HUES64 (cell line): ENCODE results near the gene GUK1.

Experiments
- H3K27ac ChIP-seq: 2 replicates; pipeline ENCODE4 v1.7.0; 2013; ENCODE audit warnings: low read depth, low read length, inconsistent platforms
- H3K27me3 ChIP-seq: 2 replicates; pipeline ENCODE4 v1.6.1; 2013; ENCODE audit warnings: mild to moderate bottlenecking, low read length; ENCODE audit not compliant: insufficient read depth
- H3K36me3 ChIP-seq: 2 replicates; pipeline ENCODE4 v1.6.1; 2013; ENCODE audit warnings: mild to moderate bottlenecking, low read length; ENCODE audit not compliant: insufficient read depth
- H3K4me1 ChIP-seq: 2 replicates; pipeline ENCODE4 v1.6.1; 2013; ENCODE audit warnings: mild to moderate bottlenecking, low read length, moderate library complexity; ENCODE audit not compliant: insufficient read depth
- H3K4me3 ChIP-seq: 2 replicates; pipeline ENCODE4 v1.5.1; 2013; ENCODE audit warnings: mild to moderate bottlenecking, low read length, moderate library complexity
- H3K9ac ChIP-seq: 2 replicates; pipeline ENCODE4 v1.6.1; 2013; ENCODE audit warnings: mild to moderate bottlenecking, low read depth, low read length
- H3K9me3 ChIP-seq: 2 replicates; pipeline ENCODE4 v1.6.1; 2013; ENCODE audit warnings: low read depth, low read length; ENCODE audit not compliant: insufficient read depth
- WGBS: fragments of 150-250, 120-280 bp; methylation state at CpG from one replicate; pipeline ENCODE4 v1.1.7; 2013; ENCODE audit warnings: missing lambda C conversion rate; 5-methylcytosine and 5-hydroxymethylcytosine counted together

Gene GUK1

GRCh38 chr1:228158151-228159007, 18.3 kb downstream of the GUK1 start:
- Histone ChIP-seq H3K9me3 (no peaks in the 10 kb centered on the region), H3K36me3 (no peaks in the 10 kb centered on the region), H3K4me3 (no peak overlapping the region), H3K9ac (no peak overlapping the region), H3K27me3 (peaks cover 15% of the 10 kb centered on the region), H3K27ac (no peak overlapping the region), H3K4me1 (0 out of 2 replicates have a peak, but pooled peaks cover 8% of the 10 kb centered on the region)
- 95% methylated on average over 98 of the region's 98 CpGs for WGBS

DNA sequence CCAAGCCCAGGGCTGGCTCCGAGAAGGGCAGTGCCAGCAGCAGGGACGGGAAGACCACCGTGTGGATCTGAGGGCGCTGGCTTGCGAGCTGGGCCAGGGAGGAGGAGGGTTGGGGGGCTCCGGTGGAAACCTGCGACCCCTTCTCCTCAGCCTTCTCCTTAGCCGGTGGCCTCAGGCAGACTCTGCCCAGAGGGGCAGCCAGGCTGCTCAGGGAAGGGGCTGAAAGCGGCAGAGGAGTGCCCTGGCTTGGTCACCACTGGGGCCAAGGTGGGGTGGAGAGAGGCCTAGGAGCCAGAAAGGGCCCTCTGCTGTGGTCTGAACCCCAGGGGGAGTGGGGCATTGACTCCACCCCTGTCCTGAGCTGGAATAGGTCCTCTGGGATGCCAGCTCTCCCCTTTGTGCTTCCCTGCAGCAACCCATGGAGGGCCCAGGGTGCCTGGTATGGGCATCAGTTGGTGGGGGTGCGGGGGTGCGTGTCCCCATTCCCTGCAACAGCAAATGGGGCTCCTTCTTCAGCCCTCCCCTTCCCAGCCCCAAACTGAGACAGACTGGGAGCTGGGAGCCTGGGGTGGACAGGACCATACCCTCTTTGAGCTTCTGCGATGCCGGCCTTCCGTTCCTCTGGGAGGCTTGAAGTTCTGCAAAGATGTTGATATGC, 19.1 kb downstream of the GUK1 start:
- Histone ChIP-seq H3K9ac (no peak overlapping the region), H3K4me3 (no peak overlapping the region)

GRCh38 chr1:228160201-228160761, 20.2 kb downstream of the GUK1 start:
- peaks cover 15% of the 10 kb centered on the region for H3K27me3 ChIP-seq
- no peaks in the 10 kb centered on the region for H3K9me3 ChIP-seq
- 0 out of 2 replicates have a peak, but pooled peaks cover 8% of the 10 kb centered on the region for H3K4me1 ChIP-seq
- WGBS = 89% methylated on average over 15 of the region's 15 CpGs
- no peak overlapping the region for H3K9ac ChIP-seq
- H3K27ac ChIP-seq = no peak overlapping the region
- H3K36me3 ChIP-seq = no peaks in the 10 kb centered on the region
- H3K4me3 ChIP-seq = no peak overlapping the region

More for the DNA sequence above, 19.1 kb downstream of the GUK1 start:
- WGBS = 93% methylated on average over 14 of the region's 14 CpGs
- Histone ChIP-seq H3K36me3 (no peaks in the 10 kb centered on the region), H3K27me3 (peaks cover 15% of the 10 kb centered on the region), H3K4me1 (0 out of 2 replicates have a peak, but pooled peaks cover 8% of the 10 kb centered on the region), H3K27ac (no peak overlapping the region), H3K9me3 (no peaks in the 10 kb centered on the region)

DNA sequence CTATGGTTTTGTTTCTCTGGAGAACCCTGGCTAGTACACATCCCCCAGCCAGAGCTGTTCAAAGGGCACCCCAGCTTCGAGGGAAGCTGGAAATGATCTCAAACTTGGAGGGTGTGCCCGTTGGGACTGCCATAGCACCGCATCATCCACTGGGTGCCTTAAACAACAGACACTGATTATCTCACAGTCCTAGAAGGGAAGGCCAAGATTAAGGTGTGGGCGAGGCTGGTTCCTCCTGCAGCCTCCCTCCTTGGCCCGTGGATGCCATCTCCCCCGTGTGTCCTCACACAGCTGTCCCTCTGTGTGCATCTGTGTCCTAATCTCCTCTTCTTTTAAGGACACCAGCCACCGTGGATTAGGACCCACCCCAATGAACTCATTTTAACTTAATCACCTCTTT, 21.3 kb downstream of the GUK1 start:
- WGBS = 90% methylated on average over 6 of the region's 7 CpGs
- Histone ChIP-seq H3K27ac (no peak overlapping the region), H3K27me3 (peaks cover 15% of the 10 kb centered on the region), H3K4me3 (no peak overlapping the region), H3K9ac (no peak overlapping the region), H3K4me1 (0 out of 2 replicates have a peak, but pooled peaks cover 8% of the 10 kb centered on the region), H3K9me3 (no peaks in the 10 kb centered on the region), H3K36me3 (no peaks in the 10 kb centered on the region)

DNA sequence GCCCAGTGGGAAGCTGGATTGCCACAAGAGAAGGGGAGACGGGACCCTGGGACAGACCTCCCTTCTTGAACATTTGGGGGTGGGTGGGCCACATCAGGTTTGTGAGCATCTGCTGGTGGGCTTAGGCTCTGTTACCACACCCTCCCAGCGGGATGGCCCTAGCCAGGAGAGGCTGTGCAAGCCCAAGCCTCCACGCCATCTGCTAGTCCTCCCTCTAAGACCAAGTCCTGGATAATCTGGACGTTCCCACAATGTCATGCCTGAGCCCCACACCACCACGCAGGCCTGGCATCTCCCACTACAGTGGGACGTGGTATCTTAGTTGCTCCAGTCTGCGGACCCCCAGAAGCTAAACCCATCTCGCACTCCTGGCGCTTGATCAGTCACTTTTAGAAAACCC, 21.8 kb downstream of the GUK1 start:
- Histone ChIP-seq H3K9me3 (no peaks in the 10 kb centered on the region), H3K4me1 (0 out of 2 replicates have a peak, but pooled peaks cover 12% of the 10 kb centered on the region), H3K27ac (no peak overlapping the region), H3K4me3 (no peak overlapping the region), H3K27me3 (peaks cover 15% of the 10 kb centered on the region), H3K36me3 (no peaks in the 10 kb centered on the region), H3K9ac (no peak overlapping the region)
- 91% methylated on average over 9 of the region's 9 CpGs for WGBS

- H3K27ac ChIP-seq = no peak overlapping the region; the same call in 1 of the 2 replicates
- H3K4me1 ChIP-seq = 0 out of 2 replicates have a peak, but pooled peaks cover 12% of the 10 kb centered on the region
- H3K9ac ChIP-seq = no peak overlapping the region
Measured at GRCh38 chr1:228162286-228163006, 22.4 kb downstream of the GUK1 start.

DNA sequence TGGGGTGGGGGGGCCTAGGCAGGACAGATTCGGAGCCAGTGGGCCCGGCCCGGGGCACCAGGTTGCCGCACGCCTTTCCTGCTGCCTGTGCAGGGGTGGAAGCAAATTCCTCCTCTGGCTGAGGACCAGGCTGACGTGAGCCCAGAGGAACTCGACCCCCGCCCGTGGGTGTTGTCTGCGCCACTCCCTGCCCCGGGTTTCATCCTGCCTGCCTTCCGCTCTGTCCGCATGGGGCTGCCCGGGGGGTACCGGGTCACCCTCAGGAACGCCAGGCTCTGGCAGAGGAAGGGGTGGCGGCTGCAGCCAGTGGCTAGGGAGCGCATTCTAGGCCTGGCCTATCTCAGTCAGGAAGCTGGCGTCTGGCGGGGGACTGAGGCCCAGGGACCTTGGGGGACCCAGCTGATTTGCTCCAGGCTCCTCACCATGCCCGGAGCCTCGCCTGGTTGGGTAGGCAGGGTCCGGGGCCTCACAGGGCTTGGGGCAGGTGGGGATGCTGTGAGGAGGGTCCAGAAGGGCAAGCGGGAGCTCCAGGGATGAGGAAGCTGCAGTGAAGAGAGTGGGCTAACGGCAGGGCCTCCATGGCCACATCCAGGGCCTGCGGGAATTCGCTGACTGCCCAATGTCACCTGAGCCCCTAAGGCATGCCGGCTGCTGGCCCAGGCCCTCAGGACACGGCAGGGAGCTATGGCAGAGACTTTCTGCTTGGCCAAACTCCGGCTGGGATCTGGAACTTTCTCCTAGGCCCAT, 23.1 kb downstream of the GUK1 start:
- H3K4me3 ChIP-seq = no peak overlapping the region
- H3K36me3 ChIP-seq = no peaks in the 10 kb centered on the region
- no peak overlapping the region for H3K9ac ChIP-seq
- H3K27me3 ChIP-seq = peaks cover 9% of the 10 kb centered on the region
- H3K27ac ChIP-seq = 0 out of 2 replicates have a peak overlapping the region, but pooled peaks have one; percentile 35
- H3K4me1 ChIP-seq = 0 out of 2 replicates have a peak, but pooled peaks cover 12% of the 10 kb centered on the region
- no peaks in the 10 kb centered on the region for H3K9me3 ChIP-seq
- 85% methylated on average over 30 of the region's 30 CpGs for WGBS

More at GRCh38 chr1:228162286-228163006, 22.4 kb downstream of the GUK1 start:
- WGBS = 64% methylated on average over 12 of the region's 14 CpGs
- H3K9me3 ChIP-seq = no peaks in the 10 kb centered on the region
- H3K4me3 ChIP-seq = no peak overlapping the region
- H3K27me3 ChIP-seq = peaks cover 15% of the 10 kb centered on the region
- no peaks in the 10 kb centered on the region for H3K36me3 ChIP-seq

DNA sequence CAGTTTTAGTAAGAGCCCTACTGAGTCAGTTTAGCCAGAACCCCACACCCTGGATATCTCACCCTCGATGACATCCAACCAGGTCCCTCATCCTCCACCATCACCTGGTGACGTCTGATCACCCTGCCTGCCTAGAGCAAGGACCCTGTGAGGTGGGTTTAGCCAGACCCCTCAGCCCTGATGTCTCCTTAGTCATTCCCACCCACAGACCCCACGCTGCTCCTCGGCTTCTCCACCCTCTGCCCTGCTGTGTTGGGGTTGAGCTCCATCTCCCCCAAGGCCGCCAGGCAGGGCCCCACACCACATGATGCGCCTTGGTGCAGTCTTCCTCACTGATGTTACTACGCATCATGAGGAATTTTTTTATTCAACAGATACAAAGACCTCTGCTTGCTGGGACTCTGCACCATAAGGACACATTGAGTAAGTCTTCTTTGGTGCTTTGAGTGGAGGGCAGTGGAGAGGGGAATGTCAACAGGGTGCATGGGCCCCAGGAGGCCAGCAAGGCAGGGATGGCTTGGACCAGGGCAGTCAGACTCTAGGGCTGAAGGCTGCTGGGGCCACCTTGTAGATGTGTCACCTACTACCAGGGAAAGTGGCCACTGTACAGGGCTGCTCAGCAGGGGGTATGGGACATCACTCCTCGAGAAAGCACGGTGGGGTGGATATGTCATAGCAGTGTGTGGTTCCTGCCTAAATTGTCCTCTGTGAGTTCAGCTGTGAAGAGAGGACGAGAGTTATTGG, 23.9 kb downstream of the GUK1 start:
- no peaks in the 10 kb centered on the region for H3K9me3 ChIP-seq
- H3K27me3 ChIP-seq = peaks cover 3% of the 10 kb centered on the region
- H3K36me3 ChIP-seq = no peaks in the 10 kb centered on the region
- H3K4me1 ChIP-seq = 0 out of 2 replicates have a peak, but pooled peaks cover 12% of the 10 kb centered on the region
- 95% methylated on average over 10 of the region's 10 CpGs for WGBS
- no peak overlapping the region for H3K4me3 ChIP-seq
- H3K9ac ChIP-seq = no peak overlapping the region
- no peak overlapping the region for H3K27ac ChIP-seq

GRCh38 chr1:228164561-228165371, 24.7 kb downstream of the GUK1 start:
- Histone ChIP-seq H3K27ac (0 out of 2 replicates have a peak overlapping the region, but pooled peaks have one; percentile 16), H3K9me3 (no peaks in the 10 kb centered on the region), H3K4me1 (0 out of 2 replicates have a peak, but pooled peaks cover 12% of the 10 kb centered on the region), H3K9ac (peak overlapping the region; percentile 67), H3K27me3 (no peaks in the 10 kb centered on the region), H3K36me3 (no peaks in the 10 kb centered on the region), H3K4me3 (peak overlapping the region; percentile 75)
- WGBS = 68% methylated on average over 20 of the region's 20 CpGs
